Measurements from ENCODE around the gene RPL7A.

DNA sequence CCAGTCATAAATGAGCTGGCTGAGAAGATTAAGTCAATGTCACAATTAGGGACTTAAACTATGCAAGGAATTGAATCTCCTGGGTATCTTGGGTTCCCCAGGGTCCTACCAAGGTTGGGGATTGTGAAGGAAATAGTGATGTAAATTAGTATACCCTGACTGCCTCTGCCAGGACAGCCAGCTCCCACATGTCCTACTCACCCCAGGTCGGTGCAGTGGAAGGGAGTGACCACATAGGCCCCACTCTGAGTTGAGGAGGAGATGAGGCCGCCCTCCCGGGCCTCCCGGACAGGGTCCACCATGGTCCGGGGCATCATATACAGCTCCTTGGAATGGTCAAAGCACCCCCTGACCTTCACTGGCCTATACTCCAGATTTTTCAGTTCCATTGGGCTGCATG is 5.5 kb downstream of the RPL7A start:
- TF ChIP-seq CTCF (IDR thresholded peaks at IDR 0.05; ENCODE audit: extremely low read depth in 1 of 2, insufficient read depth in 1 of 2, low read depth in 1 of 2, low read length in 2 of 2) (no peak), EZH2 (IDR thresholded peaks at IDR 0.05; ENCODE audit: borderline replicate concordance, low read depth, low read length, severe bottlenecking) (no peak), POLR2AphosphoS5 (IDR thresholded peaks at IDR 0.05; ENCODE audit: insufficient read depth, low read depth, low read length) (no peak), POLR2A (IDR thresholded peaks at IDR 0.05; ENCODE audit: low read depth, low read length) (no peak)
- TF ChIP-seq, protein P1, sequence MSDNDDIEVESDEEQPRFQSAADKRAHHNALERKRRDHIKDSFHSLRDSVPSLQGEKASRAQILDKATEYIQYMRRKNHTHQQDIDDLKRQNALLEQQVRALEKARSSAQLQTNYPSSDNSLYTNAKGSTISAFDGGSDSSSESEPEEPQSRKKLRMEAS (IDR thresholded peaks at IDR 0.05; ENCODE audit: insufficient read depth, insufficient read length): no peak
